AG20443 (cell line): ENCODE data around the gene HPCAL1.

Experiments
- DNase-seq: peaks from one replicate; pipeline ENCODE4 v3.0.0; 2012; ENCODE audit warnings: low spot score, mixed read lengths

The HPCAL1 gene

GRCh38 chr2:10355471-10356438, 53.1 kb downstream of the HPCAL1 start:
- DNase-seq = no peak

GRCh38 chr2:10356439-10356811, 53.7 kb downstream of the HPCAL1 start:
- DNase-seq = no peak

- DNase-seq = no peak
Measured at GRCh38 chr2:10357193-10358169, 54.8 kb downstream of the HPCAL1 start.

- no peak for DNase-seq
Measured at GRCh38 chr2:10359246-10359645, 56.5 kb downstream of the HPCAL1 start.

- no peak for DNase-seq
Measured at GRCh38 chr2:10359731-10360329, 57.1 kb downstream of the HPCAL1 start.

- DNase-seq = no peak
Measured at GRCh38 chr2:10360460-10360849, 57.8 kb downstream of the HPCAL1 start.

- no peak for DNase-seq
Measured at GRCh38 chr2:10360850-10361588, 58.3 kb downstream of the HPCAL1 start.

- DNase-seq = no peak
Measured at GRCh38 chr2:10362096-10362897, 59.6 kb downstream of the HPCAL1 start.

GRCh38 chr2:10362898-10363454, 60.3 kb downstream of the HPCAL1 start:
- DNase-seq = no peak

GRCh38 chr2:10363861-10364610, 61.3 kb downstream of the HPCAL1 start:
- no peak for DNase-seq

- no peak for DNase-seq
Measured at GRCh38 chr2:10365412-10365811, 62.7 kb downstream of the HPCAL1 start.

GRCh38 chr2:10366601-10367270, 64.0 kb downstream of the HPCAL1 start:
- no peak for DNase-seq

- DNase-seq = no peak
Measured at GRCh38 chr2:10367472-10368439, 65.1 kb downstream of the HPCAL1 start.

- DNase-seq = no peak
Measured at GRCh38 chr2:10368491-10369231, 66.0 kb downstream of the HPCAL1 start.

- no peak for DNase-seq
Measured at GRCh38 chr2:10369269-10370255, 66.9 kb downstream of the HPCAL1 start.

- no peak for DNase-seq
Measured at GRCh38 chr2:10370390-10370789, 67.7 kb downstream of the HPCAL1 start.
